Psoas muscle (tissue), 8 donors: ENCODE measurements around the gene FIZ1. TPM values are rescaled to one million over a fixed set of nuclear protein-coding genes. Genes with fewer than 3 reads are reported as not detected.

Experiments used
- ATAC-seq, 4 donors: fragments of 200-7000 bp; cut with Tn5 transposase; one replicate each; pipeline ENCODE4 v1.9.1; 2020; ENCODE audit warnings: moderate library complexity in 3 of 4, mild to moderate bottlenecking in 2 of 4
- DNase-seq, 2 donors: peaks; one replicate each; pipeline ENCODE4 v3.0.0-alpha.2; 2020
- H3K27ac ChIP-seq: fragments of 200-600 bp; one replicate; pipeline ENCODE4 v1.8.0; 2022
- H3K27me3 ChIP-seq, 3 donors: fragments of 200-600 bp in 1 of 3; one replicate each; pipeline versions ENCODE4 v1.6.1 to v1.8.0; 2013 to 2022; ENCODE audit warnings: low read length in 2 of 3, mild to moderate bottlenecking in 2 of 3, moderate library complexity in 1 of 3; ENCODE audit not compliant: insufficient read depth in 3 of 3
- H3K36me3 ChIP-seq, 2 donors: fragments of 200-600 bp in 1 of 2; one replicate each; pipeline versions ENCODE4 v1.6.1 to v1.8.0; 2013 to 2022; ENCODE audit warnings: low read depth in 1 of 2, mild to moderate bottlenecking in 1 of 2, moderate library complexity in 1 of 2; ENCODE audit not compliant: insufficient read depth in 1 of 2
- H3K4me1 ChIP-seq: fragments of 200-600 bp; one replicate; pipeline ENCODE4 v1.8.0; 2022
- H3K4me3 ChIP-seq: fragments of 200-600 bp; one replicate; pipeline ENCODE4 v1.8.0; 2022; ENCODE audit warnings: mild to moderate bottlenecking
- H3K9me3 ChIP-seq: fragments of 200-600 bp; one replicate; pipeline ENCODE4 v1.8.0; 2022
- CTCF ChIP-seq: fragments of 200-600 bp; IDR thresholded peaks from one replicate; pipeline ENCODE4 v1.8.0; 2022; ENCODE audit warnings: antibody characterized with exemption
- WGBS, 3 donors: extraction: QIAGEN DNeasy Blood & Tissue Kit; methylation state at CpG; one replicate each; pipeline versions ENCODE4 v1.1.6 to v1.1.7; 2013; 5-methylcytosine and 5-hydroxymethylcytosine counted together
- intact Hi-C, 2 donors: fragments of 100-400 bp; cut with DNase I; formaldehyde crosslinking; loops; one replicate each; pipeline versions ENCODE4 v1.11.0 to v1.14.2; 2022
- polyA plus RNA-seq, 3 donors: library from polyadenylated mRNA; stranded (reverse); fragments of 200-250 nt; gene quantifications; one replicate each; pipeline ENCODE4 v1.2.3, GENCODE V29; 2013
- total RNA-seq, 4 donors: library from RNA; stranded (reverse); fragmentation: NEBNext Ultra II Directional in 2 of 4; extraction: Animal tissue kit (Norgen Biotek cat#: 25700) in 2 of 4; gene quantifications; one replicate each; pipeline versions ENCODE4 v1.2.1 to v1.2.4, GENCODE V29; 2021 to 2023
- donor health status: healthy with polysubstance abuse.
- donor health status: DM: no; HTN: no; CAD: no; lungs with moderate emphysema.
- donor health status: Bipolar disorder and iron deficiency.
- donor health status: healthy.
- donor health status: DM: yes; HTN: yes; CAD: no.
- donor health status: DM: no; HTN: no; CAD: no.
- donor health status: DM: no; HTN: no; CAD: no.
- donor health status: DM: yes; HTN: yes; CAD: no.

FIZ1 gene
- total and polyA plus RNA-seq, 7 donors, result 9.9 to 23.7 (median 11.5) TPM

GRCh38 chr19:55606817-55607216 lies 7.5 kb upstream of the FIZ1 start:
- Histone ChIP-seq H3K27me3 (no peaks in the 10 kb centered on the region), H3K9me3 (no peaks in the 10 kb centered on the region), H3K4me1 (peaks cover 41% of the 10 kb centered on the region), H3K36me3 (peaks cover 3 to 24% of the 10 kb centered on the region in 2 donors), H3K27ac (peak overlapping the region; percentile 96), H3K4me3 (peak overlapping the region; percentile 81)
- WGBS, 3 donors, result 67 to 69% (median 67%) methylated on average over 9 of the region's 9 CpGs
- intact Hi-C loops, result loop anchor here (1.0 to 5.0 kb wide), 2 partner anchors 90 to 95 kb away; no protein-coding TSS in a partner anchor
- ATAC-seq (no peak), DNase-seq (no peak)
- no peak for TF ChIP-seq CTCF

- H3K4me3 ChIP-seq, result peak overlapping the region; percentile 81
- TF ChIP-seq CTCF, result no peak
- H3K27ac ChIP-seq, result peak overlapping the region; percentile 96
- H3K36me3 ChIP-seq, result peaks cover 3 to 24% of the 10 kb centered on the region in 2 donors
- ATAC-seq, result no peak
- no peaks in the 10 kb centered on the region for H3K9me3 ChIP-seq
- intact Hi-C loops, result loop anchor here (1.0 to 5.0 kb wide), 2 partner anchors 89 to 94 kb away; no protein-coding TSS in a partner anchor
- 18 to 27% (median 18%) methylated on average over 12 of the region's 12 CpGs for WGBS, 3 donors
- H3K4me1 ChIP-seq, result peaks cover 37% of the 10 kb centered on the region
- no peaks in the 10 kb centered on the region for H3K27me3 ChIP-seq
- DNase-seq, result no peak
These were observed 7.1 kb upstream of the FIZ1 start for GRCh38 chr19:55606471-55606787.

- DNase-seq (peak; percentile 70 to 82), ATAC-seq (peak; percentile 36 to 62 (median 60))
- Histone ChIP-seq H3K4me3 (peak within 1 kb of the TSS; percentile 81), H3K36me3 (peaks cover 3 to 24% of the 10 kb centered on the region in 2 donors), H3K27ac (peak within 1 kb of the TSS; percentile 96), H3K4me1 (peaks cover 36% of the 10 kb centered on the region), H3K27me3 (no peaks in the 10 kb centered on the region), H3K9me3 (no peaks in the 10 kb centered on the region)
- intact Hi-C loops, result loop anchor here (1.0 to 5.0 kb wide), 2 partner anchors 89 to 94 kb away; no protein-coding TSS in a partner anchor
- WGBS, 3 donors, result 0 to 1% (median 0%) methylated on average over 26 to 44 of the region's 44 CpGs
- TF ChIP-seq CTCF, result peak; percentile 59
These were observed 6.5 kb upstream of the FIZ1 start, which contains the start of gene ZNF865 for GRCh38 chr19:55605637-55606470. TSS of gene ZNF865 (plus strand) at chr19:55605647. CDS start at chr19:55613619, 7,972 bp downstream.

- Histone ChIP-seq H3K4me3 (peak overlapping the region; percentile 81), H3K27me3 (no peaks in the 10 kb centered on the region), H3K36me3 (peaks cover 3 to 22% of the 10 kb centered on the region in 2 donors), H3K9me3 (no peaks in the 10 kb centered on the region), H3K4me1 (peaks cover 39% of the 10 kb centered on the region), H3K27ac (peak overlapping the region; percentile 96)
- ATAC-seq (peak; percentile 82 to 86 (median 85)), DNase-seq (peak; percentile 98 to 99)
- 0 to 1% (median 1%) methylated on average over 27 to 41 of the region's 43 CpGs for WGBS, 3 donors
- TF ChIP-seq CTCF, result no peak
- intact Hi-C loops, result loop anchor here in 1 of 2 donors (5.0 kb wide), 1 partner anchor 93 kb away; no protein-coding TSS in a partner anchor
These were observed 5.9 kb upstream of the FIZ1 start for GRCh38 chr19:55605207-55605636.
